Endothelial cell of umbilical vein (primary cell): Measurements from ENCODE around the gene ELOB. TPM values are rescaled to one million over a fixed set of nuclear protein-coding genes. Genes with fewer than 3 reads are reported as not detected.

Experiments used
- BruUV-seq: library from RNA; stranded (reverse); fragments of 400-500 nt; replicated peaks from 2 replicates; lab custom pipeline; 2021; lab: Mats Ljungman, UMichigan
- CTCF ChIA-PET: fragments of 300-600, 350-600 bp; sonication (Branson Sonifier 250); formaldehyde crosslinking; loops from one replicate; lab custom pipeline; 2021; ENCODE audit warnings: antibody characterized with exemption, inconsistent platforms; lab: Charles Lee
- POLR2A ChIA-PET: fragments of 300-600, 350-600 bp; sonication (Branson Sonifier 250); formaldehyde crosslinking; loops from one replicate; lab custom pipeline; 2021; ENCODE audit warnings: antibody characterized with exemption, inconsistent platforms; lab: Charles Lee
- DNase-seq: peaks from one replicate; pipeline ENCODE4 v3.0.0-alpha.2; 2011; ENCODE audit warnings: low read depth, low spot score
- FAIRE-seq: peaks from 2 replicates; lab custom pipeline; 2011; peaks lifted over from hg19 to GRCh38; lab: Jason Lieb, UNC
- H2AFZ ChIP-seq: 2 replicates; pipeline ENCODE4 v1.6.0; 2012; ENCODE audit warnings: low read depth, low read length, control low read depth, inconsistent platforms
- H3K27ac ChIP-seq: 2 replicates; pipeline ENCODE4 v1.5.1; 2011; ENCODE audit warnings: low read depth, mild to moderate bottlenecking, control low read depth, low read length, moderate library complexity; ENCODE audit not compliant: insufficient read depth
- H3K27me3 ChIP-seq, 2 experiments: 2 replicates each; pipeline versions ENCODE4 v1.6.0 to v1.6.1; 2011; ENCODE audit warnings: low read length in 2 of 2, mixed read lengths in 1 of 2; ENCODE audit not compliant: control insufficient read depth in 2 of 2, insufficient read depth in 2 of 2
- H3K36me3 ChIP-seq, 2 experiments: 2 replicates in 1 of 2; 3 replicates in 1 of 2; pipeline ENCODE4 v1.5.1; 2011; ENCODE audit warnings: low read length in 2 of 2, mild to moderate bottlenecking in 1 of 2, moderate library complexity in 1 of 2; ENCODE audit not compliant: control insufficient read depth in 2 of 2, insufficient read depth in 2 of 2; ENCODE audit errors: extremely low read depth in 1 of 2
- H3K4me1 ChIP-seq: 3 replicates; pipeline ENCODE4 v1.5.1; 2011; ENCODE audit warnings: mild to moderate bottlenecking, low read length; ENCODE audit not compliant: control insufficient read depth, insufficient read depth; ENCODE audit errors: extremely low read depth
- H3K4me2 ChIP-seq: 2 replicates; pipeline ENCODE4 v1.6.1; 2011; ENCODE audit warnings: low read length, control low read depth, mixed read lengths; ENCODE audit not compliant: insufficient read depth
- H3K4me3 ChIP-seq, 3 experiments: fragments of 200-600 bp in 1 of 3; sonication (generic), shearing (Covaris generic) in 1 of 3; replicated peaks in 1 of 3; 2 replicates each; pipeline ENCODE4 v1.5.1; 2011 to 2016; ENCODE audit warnings: control low read depth in 3 of 3, low read length in 3 of 3, mild to moderate bottlenecking in 2 of 3, inconsistent platforms in 1 of 3, low read depth in 1 of 3, moderate library complexity in 1 of 3; ENCODE audit not compliant: insufficient read depth in 1 of 3
- H3K79me2 ChIP-seq: 2 replicates; pipeline ENCODE4 v1.6.0; 2012; ENCODE audit warnings: low read length, inconsistent platforms; ENCODE audit not compliant: control insufficient read depth, insufficient read depth
- H3K9ac ChIP-seq: replicated peaks from 2 replicates; pipeline ENCODE3; 2011; ENCODE audit warnings: low read length, control low read depth; ENCODE audit not compliant: insufficient read depth; ENCODE audit errors: extremely low read depth
- H3K9me1 ChIP-seq: replicated peaks from 3 replicates; pipeline ENCODE4 v1.6.0; 2011; ENCODE audit warnings: mild to moderate bottlenecking, low read length; ENCODE audit not compliant: control insufficient read depth, insufficient read depth; ENCODE audit errors: extremely low read depth
- H3K9me3 ChIP-seq: replicated peaks from 2 replicates; pipeline ENCODE4 v1.5.1; 2012; ENCODE audit warnings: low read length, inconsistent platforms; ENCODE audit not compliant: control insufficient read depth, insufficient read depth
- H4K20me1 ChIP-seq: replicated peaks from 2 replicates; pipeline ENCODE3; 2011; ENCODE audit warnings: mild to moderate bottlenecking, low read length; ENCODE audit not compliant: control insufficient read depth, insufficient read depth; ENCODE audit errors: extremely low read depth
- CTCF ChIP-seq, 2 donors: IDR thresholded peaks; 1 replicate in 1 of 2; 2 replicates in 1 of 2; pipeline ENCODE4 v1.5.1; 2011; ENCODE audit warnings: low read length in 2 of 2, mild to moderate bottlenecking in 2 of 2, moderate library complexity in 2 of 2, control low read depth in 1 of 2, inconsistent platforms in 1 of 2, low read depth in 1 of 2; ENCODE audit not compliant: insufficient read depth in 1 of 2; ENCODE audit errors: extremely low read depth in 1 of 2
- EZH2 ChIP-seq: IDR thresholded peaks from 2 replicates; pipeline ENCODE4 v1.6.1; 2012; ENCODE audit warnings: borderline replicate concordance, low read depth, mild to moderate bottlenecking, moderate library complexity, low read length, inconsistent platforms; ENCODE audit not compliant: severe bottlenecking
- FOS ChIP-seq: IDR thresholded peaks from 2 replicates; pipeline ENCODE4 v1.6.1; 2011; ENCODE audit warnings: mild to moderate bottlenecking, low read length, moderate library complexity, borderline replicate concordance; ENCODE audit not compliant: insufficient read depth
- GATA2 ChIP-seq: IDR thresholded peaks from 2 replicates; pipeline ENCODE4 v1.7.0; 2011; ENCODE audit warnings: low read depth, mild to moderate bottlenecking, moderate library complexity, mixed read lengths, low read length; ENCODE audit not compliant: insufficient read length, insufficient read depth
- JUN ChIP-seq: IDR thresholded peaks from 2 replicates; pipeline ENCODE4 v1.6.1; 2011; ENCODE audit warnings: borderline replicate concordance, low read depth; ENCODE audit not compliant: insufficient read length, insufficient read depth
- MAX ChIP-seq: IDR thresholded peaks from 2 replicates; pipeline ENCODE4 v1.6.1; 2011; ENCODE audit not compliant: insufficient read depth, insufficient read length
- MYC ChIP-seq: IDR thresholded peaks from one replicate; pipeline ENCODE4 v1.6.1; 2011; ENCODE audit warnings: mild to moderate bottlenecking, low read depth, low read length
- POLR2A ChIP-seq: IDR thresholded peaks from 2 replicates; pipeline ENCODE4 v1.6.1; 2012; ENCODE audit warnings: low read depth, mild to moderate bottlenecking, control low read depth, low read length
- POLR2AphosphoS5 ChIP-seq: IDR thresholded peaks from 2 replicates; pipeline ENCODE4 v1.6.1; 2012; ENCODE audit warnings: low read depth, mild to moderate bottlenecking, control low read depth, low read length, moderate library complexity; ENCODE audit not compliant: insufficient read depth
- dilution Hi-C: fragments of 300-500 bp; cut with MboI; formaldehyde crosslinking; loops from one replicate; pipeline ENCODE4 v1.15.0; 2019; ENCODE audit warnings: low sequenced_read_pairs; ENCODE audit not compliant: extremely low pct_ligation_motif_present
- intact Hi-C: fragments of 100-400 bp; cut with micrococcal nuclease; formaldehyde crosslinking; loops from one replicate; pipeline ENCODE4 v1.10.0; 2022
- polyA plus RNA-seq, 4 experiments: library from polyadenylated mRNA; depleted of rRNA in 3 of 4; stranded (reverse) in 3 of 4; unstranded in 1 of 4; fragments of >200 nt; gene quantifications; 2 replicates each; pipeline versions ENCODE4 v1.2.1 to v1.2.3, GENCODE V29; 2011 to 2012; ENCODE audit warnings: missing spikeins in 1 of 4
- total RNA-seq: library from RNA; stranded (reverse); gene quantifications from 2 replicates; pipeline ENCODE4 v1.2.3, GENCODE V29; 2021

Gene ELOB
- total and polyA plus RNA-seq, 2 donors (not counting 3 experiments of a cell fraction or from before 2014, with no cell fraction given) = 251 to 848 TPM

GRCh38 chr16:2764718-2765117 lies 12.4 kb downstream of the ELOB start:
- H3K4me3 ChIP-seq = no peak overlapping the region
- TF ChIP-seq FOS = no peak
- TF ChIP-seq JUN = no peak
- TF ChIP-seq MAX = no peak
- TF ChIP-seq EZH2 = no peak
- no peak for TF ChIP-seq POLR2AphosphoS5
- no peak for TF ChIP-seq GATA2
- no peak for TF ChIP-seq MYC
- TF ChIP-seq CTCF (IDR thresholded peaks at IDR 0.05; ENCODE audit: extremely low read depth in 1 of 2, insufficient read depth in 1 of 2, low read depth in 1 of 2, low read length in 2 of 2) = no peak
- no peak for TF ChIP-seq POLR2A
- no peaks in the 10 kb centered on the region for H3K9me1 ChIP-seq
- POLR2A ChIA-PET = no interaction called here
- FAIRE-seq = no peak
- dilution Hi-C loops = no loop called here
- peaks cover 78 to 90% of the 10 kb centered on the region in 2 experiments for H3K36me3 ChIP-seq
- no TSS peak for BruUV-seq
- no peak overlapping the region for H3K27ac ChIP-seq
- CTCF ChIA-PET = no interaction called here
- H4K20me1 ChIP-seq = no peaks in the 10 kb centered on the region
- peaks cover 87% of the 10 kb centered on the region for H3K79me2 ChIP-seq
- H3K4me2 ChIP-seq = no peak overlapping the region
- intact Hi-C loops = no loop called here
- H2AFZ ChIP-seq = no peak overlapping the region
- no peak for DNase-seq
- no peak overlapping the region for H3K9ac ChIP-seq
- H3K4me1 ChIP-seq = no peaks in the 10 kb centered on the region
- H3K9me3 ChIP-seq = no peaks in the 10 kb centered on the region
- H3K27me3 ChIP-seq = no peaks in the 10 kb centered on the region
